Measurements from ENCODE around the gene OR2AJ1. TPM values are rescaled to one million over a fixed set of nuclear protein-coding genes. Genes with fewer than 3 reads are reported as not detected.

Gene OR2AJ1
- polyA plus RNA-seq, 1 donor from 2014 or later: not detected

GRCh38 chr1:247948558-247948957 is 23.9 kb downstream of the OR2AJ1 start, which contains the start of gene OR2L8:
Gene OR2L8 (plus strand): TSS chr1:247948858. CDS start chr1:247948858, 0 bp downstream.
- no peak within 1 kb of the TSS for H3K4me3 ChIP-seq (ENCODE audit: low read length)
- no peaks in the 10 kb centered on the region for H3K9me3 ChIP-seq (ENCODE audit: low read length)
- H2AFZ ChIP-seq (ENCODE audit: low read depth, low read length): no peak within 1 kb of the TSS
- H3K9ac ChIP-seq (ENCODE audit: low read length): no peak within 1 kb of the TSS
- no peaks in the 10 kb centered on the region for H3F3A ChIP-seq (ENCODE audit: insufficient read depth, low read length, poor library complexity, severe bottlenecking)
- TF ChIP-seq EP300 (conservative IDR thresholded peaks at IDR 0.05; ENCODE audit: poor library complexity, severe bottlenecking) (no peak), SMC3 (conservative IDR thresholded peaks at IDR 0.05; ENCODE audit: poor library complexity) (no peak), EZH2 (IDR thresholded peaks at IDR 0.05; ENCODE audit: borderline replicate concordance, insufficient read depth, low read length, poor library complexity, severe bottlenecking) (no peak), REST (IDR thresholded peaks at IDR 0.05; ENCODE audit: borderline replicate concordance) (no peak)
- H3K9me2 ChIP-seq (ENCODE audit: insufficient read depth, low read length): no peaks in the 10 kb centered on the region
- no peaks in the 10 kb centered on the region for H3K27me3 ChIP-seq (ENCODE audit: insufficient read depth, low read depth, low read length)
- H3K36me3 ChIP-seq (ENCODE audit: insufficient read depth, low read length): no peaks in the 10 kb centered on the region
- H3K27ac ChIP-seq (ENCODE audit: low read length): no peak within 1 kb of the TSS
- no peak within 1 kb of the TSS for H3K4me2 ChIP-seq (ENCODE audit: low read length)
- no peaks in the 10 kb centered on the region for H4K20me1 ChIP-seq (ENCODE audit: insufficient read depth)
- H3K79me2 ChIP-seq (replicated peaks; ENCODE audit: insufficient read depth, low read length): no peaks in the 10 kb centered on the region

- Histone ChIP-seq H3K27ac (ENCODE audit: low read length) (no peak overlapping the region), H2AFZ (ENCODE audit: low read depth, low read length) (no peak overlapping the region), H3K4me3 (ENCODE audit: low read length) (no peak overlapping the region)
These were observed 28.7 kb downstream of the OR2AJ1 start for GRCh38 chr1:247953408-247953807.

More at GRCh38 chr1:247953408-247953807, 28.7 kb downstream of the OR2AJ1 start:
- H3F3A ChIP-seq (ENCODE audit: insufficient read depth, low read length, poor library complexity, severe bottlenecking): no peaks in the 10 kb centered on the region
- H3K36me3 ChIP-seq (ENCODE audit: insufficient read depth, low read length): no peaks in the 10 kb centered on the region
- no peak overlapping the region for H3K4me2 ChIP-seq (ENCODE audit: low read length)
- H3K79me2 ChIP-seq (replicated peaks; ENCODE audit: insufficient read depth, low read length): no peaks in the 10 kb centered on the region
- TF ChIP-seq POLR2AphosphoS5 (IDR thresholded peaks at IDR 0.05) (no peak), CTCF (IDR thresholded peaks at IDR 0.05; ENCODE audit: poor library complexity, severe bottlenecking) (no peak), EP300 (conservative IDR thresholded peaks at IDR 0.05; ENCODE audit: poor library complexity, severe bottlenecking) (no peak), SMC3 (conservative IDR thresholded peaks at IDR 0.05; ENCODE audit: poor library complexity) (no peak), RAD21 (conservative IDR thresholded peaks at IDR 0.05) (no peak), TAF1 (IDR thresholded peaks at IDR 0.05; ENCODE audit: low read depth) (no peak), MXI1 (conservative IDR thresholded peaks at IDR 0.05; ENCODE audit: poor library complexity, severe bottlenecking) (no peak), EZH2 (IDR thresholded peaks at IDR 0.05; ENCODE audit: borderline replicate concordance, insufficient read depth, low read length, poor library complexity, severe bottlenecking) (no peak), REST (IDR thresholded peaks at IDR 0.05; ENCODE audit: borderline replicate concordance) (no peak)
- H3K9me3 ChIP-seq (ENCODE audit: low read length): no peaks in the 10 kb centered on the region
- no peaks in the 10 kb centered on the region for H3K27me3 ChIP-seq (ENCODE audit: insufficient read depth, low read depth, low read length)
- H4K20me1 ChIP-seq (ENCODE audit: insufficient read depth): no peaks in the 10 kb centered on the region
- H3K9ac ChIP-seq (ENCODE audit: low read length): no peak overlapping the region
- no peaks in the 10 kb centered on the region for H3K9me2 ChIP-seq (ENCODE audit: insufficient read depth, low read length)
